ENCODE results near the gene PPP1R14D. TPM values are rescaled to one million over a fixed set of nuclear protein-coding genes. Genes with fewer than 3 reads are reported as not detected.

PPP1R14D gene
- total RNA-seq, 2 donors from 2014 or later, result not detected

DNA sequence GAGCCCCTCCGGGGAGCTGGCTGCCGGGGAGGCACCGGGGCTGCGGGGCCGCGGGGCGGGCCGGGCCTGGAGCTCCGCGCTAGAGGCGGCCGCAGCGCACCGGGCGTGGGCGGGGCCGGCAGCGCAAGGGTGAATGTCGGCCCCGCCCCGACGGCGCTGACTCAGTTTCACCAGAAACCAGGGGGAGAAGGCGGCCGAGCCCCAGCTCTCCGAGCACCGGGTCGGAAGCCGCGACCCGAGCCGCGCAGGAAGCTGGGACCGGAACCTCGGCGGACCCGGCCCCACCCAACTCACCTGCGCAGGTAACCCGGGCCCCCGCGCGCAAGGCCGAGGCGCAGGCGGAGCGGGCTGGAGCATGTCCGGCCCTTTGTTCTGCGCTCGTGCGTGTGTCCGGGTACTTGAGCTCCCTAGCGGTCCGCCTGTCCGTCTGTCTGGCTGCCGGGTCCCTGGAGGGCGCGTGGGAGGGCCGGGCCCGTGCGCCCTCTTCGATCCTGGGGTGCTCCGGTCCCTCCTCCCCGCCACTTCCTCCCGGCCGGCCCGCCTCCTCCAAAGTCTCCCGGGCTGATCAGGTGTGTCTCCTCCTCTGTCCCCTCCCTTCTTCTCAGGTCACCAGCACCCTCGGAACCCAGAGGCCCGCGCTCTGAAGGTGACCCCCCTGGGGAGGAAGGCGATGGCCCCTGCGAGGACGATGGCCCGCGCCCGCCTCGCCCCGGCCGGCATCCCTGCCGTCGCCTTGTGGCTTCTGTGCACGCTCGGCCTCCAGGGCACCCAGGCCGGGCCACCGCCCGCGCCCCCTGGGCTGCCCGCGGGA is 15.6 kb upstream of the PPP1R14D start, which contains the start of gene SPINT1:
Gene SPINT1, plus strand, starts transcription at position 164 of the 811 bp plus-strand sequence. Its CDS starts 507 bp downstream, at position 671.
- Histone ChIP-seq H3K4me3 (peak within 1 kb of the TSS; percentile 21 to 63), H3K9me3 (no peaks in the 10 kb centered on the region), H3K27me3 (no peaks in the 10 kb centered on the region), H3K4me1 (peaks cover 41% of the 10 kb centered on the region), H3K36me3 (replicated peaks in 1 of 2; ENCODE audit: insufficient read depth in 1 of 2, low read depth in 2 of 2) (no peaks in the 10 kb centered on the region), H3K27ac (peak within 1 kb of the TSS; percentile 71 to 92 (median 85))
- no peak for TF ChIP-seq CTCF (IDR thresholded peaks at IDR 0.05)
- TF ChIP-seq POLR2A (IDR thresholded peaks at IDR 0.05), result peak; percentile 68 to 78 (median 76)
- peak; percentile 66 to 73 (median 72) for DNase-seq
- intact Hi-C loops (cut with DNase I), result no loop called here
- WGBS, 2 donors, result 0% methylated on average over 77 of the region's 89 CpGs; no CpG with 5 or more reads in 1 of the 2 donors
- peak; percentile 56 for ATAC-seq

DNA sequence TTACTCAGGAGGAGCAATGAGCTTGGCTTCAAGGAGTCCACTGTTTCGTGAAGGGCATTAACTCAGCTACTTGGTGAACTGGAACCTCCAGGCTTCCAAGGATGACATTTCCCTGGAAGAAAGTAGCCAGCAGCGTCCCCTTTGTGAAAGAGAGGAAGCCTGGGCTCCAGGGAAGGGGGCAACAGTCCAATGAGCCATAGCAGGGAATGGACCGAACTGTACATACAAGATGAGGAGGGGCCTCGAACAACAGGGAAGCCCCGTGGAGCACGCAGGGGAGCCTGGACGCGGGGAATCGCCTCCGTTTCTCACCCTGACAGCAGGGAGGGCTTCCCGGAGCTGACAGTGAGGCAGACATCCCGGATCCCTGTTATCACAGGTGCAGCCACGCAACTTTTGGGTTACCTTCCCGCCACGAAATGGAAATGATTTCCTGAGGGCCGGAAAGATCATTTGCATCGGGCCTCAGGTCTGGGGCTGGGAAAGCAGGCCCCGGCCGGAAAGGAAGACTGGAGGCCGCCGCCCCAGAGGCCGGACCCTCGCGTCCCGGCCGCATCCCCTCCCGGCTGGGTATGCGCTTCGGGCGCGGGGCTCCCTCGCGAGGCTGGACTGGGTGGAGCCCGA is 14.9 kb upstream of the PPP1R14D start:
- TF ChIP-seq CTCF (IDR thresholded peaks at IDR 0.05) (no peak), POLR2A (IDR thresholded peaks at IDR 0.05) (no peak)
- Histone ChIP-seq H3K27me3 (no peaks in the 10 kb centered on the region), H3K4me3 (peak overlapping the region in 1 of 2 donors; percentile 63), H3K4me1 (peaks cover 41% of the 10 kb centered on the region), H3K27ac (peak overlapping the region; percentile 71 to 92 (median 85)), H3K9me3 (no peaks in the 10 kb centered on the region), H3K36me3 (replicated peaks in 1 of 2; ENCODE audit: insufficient read depth in 1 of 2, low read depth in 2 of 2) (no peaks in the 10 kb centered on the region)
- ATAC-seq (peak; percentile 2), DNase-seq (peak in 1 of 4 donors; percentile 18)
- intact Hi-C loops (cut with DNase I), result no loop called here
- 5 to 18% methylated on average over 10 to 34 of the region's 34 CpGs for WGBS, 2 donors

GRCh38 chr15:40841741-40842140 is 13.2 kb upstream of the PPP1R14D start:
- H3K27me3 ChIP-seq, result no peaks in the 10 kb centered on the region
- H3K4me3 ChIP-seq, result no peak overlapping the region
- peaks cover 25% of the 10 kb centered on the region for H3K4me1 ChIP-seq
- DNase-seq (no peak), ATAC-seq (no peak)
- H3K9me3 ChIP-seq, result no peaks in the 10 kb centered on the region
- H3K36me3 ChIP-seq (replicated peaks in 1 of 2; ENCODE audit: insufficient read depth in 1 of 2, low read depth in 2 of 2), result no peaks in the 10 kb centered on the region
- TF ChIP-seq CTCF (IDR thresholded peaks at IDR 0.05), result no peak
- no peak for TF ChIP-seq POLR2A (IDR thresholded peaks at IDR 0.05)
- intact Hi-C loops (cut with DNase I), result no loop called here
- WGBS, 2 donors, result 79% methylated on average over 2 of the region's 2 CpGs
- peak overlapping the region in 1 of 4 donors; percentile 45 for H3K27ac ChIP-seq

DNA sequence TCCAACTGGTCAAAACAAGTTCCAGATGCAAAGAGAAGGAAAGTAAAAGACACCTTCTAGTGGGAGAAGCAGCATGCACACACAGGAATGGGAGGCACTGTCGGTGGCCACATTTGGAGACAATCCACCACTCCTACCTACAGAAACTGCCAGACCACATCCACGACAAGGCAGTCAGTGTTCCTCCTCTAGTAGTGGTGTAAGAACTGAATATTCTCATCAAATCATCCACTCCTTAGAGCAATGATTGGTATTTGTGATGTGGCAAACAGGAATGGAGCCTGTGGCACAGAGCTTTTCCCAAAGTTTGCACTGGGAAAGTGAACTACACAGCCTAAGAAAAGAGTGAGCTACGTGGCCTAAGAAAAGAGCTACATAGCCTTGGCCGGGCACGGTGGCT is 10.2 kb upstream of the PPP1R14D start:
- intact Hi-C loops (cut with DNase I), result no loop called here

More for the DNA sequence above, 10.2 kb upstream of the PPP1R14D start:
- no peaks in the 10 kb centered on the region for H3K9me3 ChIP-seq
- no peak for TF ChIP-seq POLR2A (IDR thresholded peaks at IDR 0.05)
- no peak for TF ChIP-seq CTCF (IDR thresholded peaks at IDR 0.05)
- H3K4me1 ChIP-seq, result peaks cover 9% of the 10 kb centered on the region
- DNase-seq, result no peak
- no peak overlapping the region for H3K4me3 ChIP-seq
- 74 to 80% methylated on average over 5 of the region's 5 CpGs for WGBS, 2 donors
- H3K27me3 ChIP-seq, result no peaks in the 10 kb centered on the region
- no peaks in the 10 kb centered on the region for H3K36me3 ChIP-seq (replicated peaks in 1 of 2; ENCODE audit: insufficient read depth in 1 of 2, low read depth in 2 of 2)
- no peak for ATAC-seq
- H3K27ac ChIP-seq, result no peak overlapping the region
